ENCODE results near the gene VAT1L. TPM values are rescaled to one million over a fixed set of nuclear protein-coding genes. Genes with fewer than 3 reads are reported as not detected.

VAT1L gene
- total RNA-seq, 1 donor from 2014 or later = 1.1 TPM

DNA sequence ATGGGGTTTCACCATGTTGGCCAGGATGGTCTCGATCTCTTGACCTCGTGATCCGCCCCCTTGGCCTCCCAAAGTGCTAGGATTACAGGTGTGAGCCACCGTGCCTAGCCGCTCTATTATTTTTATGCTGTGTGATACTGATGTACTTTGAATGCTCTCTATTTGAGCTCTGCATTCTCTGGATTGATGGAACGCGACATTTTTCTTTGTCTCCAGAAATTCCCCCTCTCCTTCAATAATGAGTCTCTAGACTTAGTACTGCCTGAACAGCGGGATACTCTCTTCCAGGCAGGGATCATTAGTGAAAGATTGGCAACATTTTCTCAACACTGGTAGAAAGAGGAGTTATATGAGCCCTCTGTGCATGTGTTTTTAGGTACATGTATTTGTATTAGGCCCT is 140.6 kb downstream of the VAT1L start:
- no peaks in the 10 kb centered on the region for H3K4me1 Mint-ChIP-seq (ENCODE audit: unreplicated experiment)
- TF ChIP-seq, protein P1, sequence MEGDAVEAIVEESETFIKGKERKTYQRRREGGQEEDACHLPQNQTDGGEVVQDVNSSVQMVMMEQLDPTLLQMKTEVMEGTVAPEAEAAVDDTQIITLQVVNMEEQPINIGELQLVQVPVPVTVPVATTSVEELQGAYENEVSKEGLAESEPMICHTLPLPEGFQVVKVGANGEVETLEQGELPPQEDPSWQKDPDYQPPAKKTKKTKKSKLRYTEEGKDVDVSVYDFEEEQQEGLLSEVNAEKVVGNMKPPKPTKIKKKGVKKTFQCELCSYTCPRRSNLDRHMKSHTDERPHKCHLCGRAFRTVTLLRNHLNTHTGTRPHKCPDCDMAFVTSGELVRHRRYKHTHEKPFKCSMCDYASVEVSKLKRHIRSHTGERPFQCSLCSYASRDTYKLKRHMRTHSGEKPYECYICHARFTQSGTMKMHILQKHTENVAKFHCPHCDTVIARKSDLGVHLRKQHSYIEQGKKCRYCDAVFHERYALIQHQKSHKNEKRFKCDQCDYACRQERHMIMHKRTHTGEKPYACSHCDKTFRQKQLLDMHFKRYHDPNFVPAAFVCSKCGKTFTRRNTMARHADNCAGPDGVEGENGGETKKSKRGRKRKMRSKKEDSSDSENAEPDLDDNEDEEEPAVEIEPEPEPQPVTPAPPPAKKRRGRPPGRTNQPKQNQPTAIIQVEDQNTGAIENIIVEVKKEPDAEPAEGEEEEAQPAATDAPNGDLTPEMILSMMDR (IDR thresholded peaks at IDR 0.05; ENCODE audit: unreplicated experiment) = no peak
- H3K36me3 Mint-ChIP-seq (ENCODE audit: low read depth, unreplicated experiment) = no peaks in the 10 kb centered on the region
- H3K27ac Mint-ChIP-seq (ENCODE audit: unreplicated experiment) = no peak overlapping the region
- H3K9me3 Mint-ChIP-seq (ENCODE audit: unreplicated experiment) = no peaks in the 10 kb centered on the region
- no peak overlapping the region for H3K4me3 Mint-ChIP-seq (ENCODE audit: unreplicated experiment)
- peaks cover 6% of the 10 kb centered on the region for H3K27me3 Mint-ChIP-seq (ENCODE audit: unreplicated experiment)
- DNase-seq (ENCODE audit: low spot score) = no peak

- no peak overlapping the region for H3K27ac Mint-ChIP-seq (ENCODE audit: unreplicated experiment)
- no peak for DNase-seq (ENCODE audit: low spot score)
- peaks cover 3% of the 10 kb centered on the region for H3K27me3 Mint-ChIP-seq (ENCODE audit: unreplicated experiment)
- no peaks in the 10 kb centered on the region for H3K9me3 Mint-ChIP-seq (ENCODE audit: unreplicated experiment)
- TF ChIP-seq, protein P1 (IDR thresholded peaks at IDR 0.05; ENCODE audit: unreplicated experiment) = no peak
- no peaks in the 10 kb centered on the region for H3K4me1 Mint-ChIP-seq (ENCODE audit: unreplicated experiment)
- H3K36me3 Mint-ChIP-seq (ENCODE audit: low read depth, unreplicated experiment) = no peaks in the 10 kb centered on the region
- no peak overlapping the region for H3K4me3 Mint-ChIP-seq (ENCODE audit: unreplicated experiment)
Observed at GRCh38 chr16:77931058-77931457, 142.7 kb downstream of the VAT1L start.

GRCh38 chr16:77937473-77938149 is 149.2 kb downstream of the VAT1L start:
- Mint-ChIP-seq H3K36me3 (ENCODE audit: low read depth, unreplicated experiment) (no peaks in the 10 kb centered on the region), H3K9me3 (ENCODE audit: unreplicated experiment) (peaks cover 3% of the 10 kb centered on the region), H3K4me3 (ENCODE audit: unreplicated experiment) (no peak overlapping the region), H3K27me3 (ENCODE audit: unreplicated experiment) (peaks cover 2% of the 10 kb centered on the region), H3K27ac (ENCODE audit: unreplicated experiment) (no peak overlapping the region), H3K4me1 (ENCODE audit: unreplicated experiment) (no peaks in the 10 kb centered on the region)
- DNase-seq (ENCODE audit: low spot score) = no peak
- TF ChIP-seq, protein P1 (IDR thresholded peaks at IDR 0.05; ENCODE audit: unreplicated experiment) = no peak

GRCh38 chr16:77938913-77939312 is 150.5 kb downstream of the VAT1L start:
- DNase-seq (ENCODE audit: low spot score) = no peak
- Mint-ChIP-seq H3K27me3 (ENCODE audit: unreplicated experiment) (peaks cover 2% of the 10 kb centered on the region), H3K4me1 (ENCODE audit: unreplicated experiment) (no peaks in the 10 kb centered on the region), H3K36me3 (ENCODE audit: low read depth, unreplicated experiment) (no peaks in the 10 kb centered on the region), H3K9me3 (ENCODE audit: unreplicated experiment) (peaks cover 3% of the 10 kb centered on the region), H3K4me3 (ENCODE audit: unreplicated experiment) (no peak overlapping the region), H3K27ac (ENCODE audit: unreplicated experiment) (no peak overlapping the region)
- TF ChIP-seq, protein P1 (IDR thresholded peaks at IDR 0.05; ENCODE audit: unreplicated experiment) = no peak

DNA sequence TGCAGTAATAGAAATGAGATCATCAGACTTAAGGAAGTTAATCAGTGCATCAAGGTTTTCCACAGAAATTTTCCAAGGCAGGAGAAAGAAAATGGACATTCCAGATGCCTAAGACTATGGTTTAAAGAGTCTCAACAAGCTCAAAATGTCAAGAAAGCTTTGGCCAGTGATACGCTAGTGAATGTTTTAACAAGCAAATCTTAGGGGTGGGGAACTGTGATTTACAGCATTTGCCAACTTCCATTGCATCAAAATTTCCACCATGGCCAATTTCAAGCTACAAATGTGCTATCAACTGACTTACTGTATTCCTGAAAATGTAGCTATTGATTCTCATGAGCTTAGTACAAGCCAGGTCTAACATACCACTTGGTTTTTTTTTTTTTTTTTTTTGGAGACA is 151.6 kb downstream of the VAT1L start:
- no peaks in the 10 kb centered on the region for H3K36me3 Mint-ChIP-seq (ENCODE audit: low read depth, unreplicated experiment)
- TF ChIP-seq, protein P1 (IDR thresholded peaks at IDR 0.05; ENCODE audit: unreplicated experiment) = no peak
- H3K4me1 Mint-ChIP-seq (ENCODE audit: unreplicated experiment) = no peaks in the 10 kb centered on the region
- peaks cover 3% of the 10 kb centered on the region for H3K9me3 Mint-ChIP-seq (ENCODE audit: unreplicated experiment)
- peaks cover 2% of the 10 kb centered on the region for H3K27me3 Mint-ChIP-seq (ENCODE audit: unreplicated experiment)
- H3K27ac Mint-ChIP-seq (ENCODE audit: unreplicated experiment) = no peak overlapping the region
- no peak overlapping the region for H3K4me3 Mint-ChIP-seq (ENCODE audit: unreplicated experiment)
- no peak for DNase-seq (ENCODE audit: low spot score)

All from endothelial cell (in vitro differentiated cells).